ENCODE results near the gene RIPK3.

Gene RIPK3

DNA sequence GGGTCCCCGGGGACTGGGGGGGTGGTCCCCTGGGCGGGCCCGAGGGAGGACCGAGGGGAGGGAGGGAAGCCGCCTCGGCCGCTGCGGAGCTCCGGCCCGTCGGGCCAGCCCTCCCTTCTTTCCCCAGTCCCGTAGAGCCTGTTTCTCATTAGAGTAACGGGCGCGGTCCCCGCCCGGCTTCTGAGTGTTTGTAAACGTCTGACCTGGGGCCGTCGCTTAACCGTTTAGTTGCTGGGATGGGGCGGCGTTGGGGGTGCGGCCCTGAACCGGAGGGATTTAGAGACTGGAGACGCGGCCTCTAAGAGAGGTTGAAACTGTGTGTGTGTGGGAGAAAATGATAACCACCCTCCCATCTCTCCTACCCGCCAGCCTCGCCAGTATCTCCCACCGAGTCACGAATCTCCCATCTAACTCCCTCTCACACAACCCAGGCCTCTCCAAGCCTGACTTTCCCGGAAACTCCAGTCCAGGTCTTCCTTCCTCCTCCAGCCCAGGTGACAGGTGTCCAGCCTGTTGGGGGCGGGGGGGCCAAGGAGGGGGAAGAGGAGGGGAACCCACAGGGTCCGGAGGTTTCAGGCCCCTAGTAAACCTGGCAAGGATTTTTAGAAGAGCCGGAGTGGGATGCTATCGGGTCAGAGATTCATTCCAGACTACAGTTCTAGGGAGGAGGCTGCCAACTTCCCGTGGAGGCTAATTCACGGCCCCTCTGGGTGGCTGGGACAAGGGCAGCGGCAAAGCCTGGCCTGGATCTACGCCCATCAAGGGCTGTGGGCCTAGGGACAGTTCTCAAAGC, 27.1 kb upstream of the RIPK3 start:
- WGBS (ENCODE audit: insufficient coverage), result 4% methylated on average over 18 of the region's 40 CpGs
- DNase-seq, result peak in 2 of 3 donors; percentile 34 to 48
- peak overlapping the region in 6 of 7 experiments; percentile 23 to 69 (median 46) for H3K4me3 ChIP-seq (ENCODE audit: control insufficient read depth in 1 of 7, extremely low read depth in 1 of 7, insufficient read depth in 4 of 7, low read depth in 2 of 7, low read length in 6 of 7)
- POLR2A ChIA-PET, result interaction anchor here (1.0 to 2.4 kb wide), 3 partner anchors 63 to 69 kb away, joined by 4 to 7 read pairs (median 6); partner anchors contain the start of genes CBLN3 and KHNYN
- H3K27me3 ChIP-seq (replicated peaks in 2 of 5; ENCODE audit: control insufficient read depth in 4 of 5, insufficient read depth in 5 of 5, low read length in 4 of 5), result peaks cover 0 to 23% (median 6%) of the 10 kb centered on the region in 5 experiments
- H3K27ac ChIP-seq (ENCODE audit: insufficient read depth in 1 of 2, low read depth in 1 of 2, low read length in 2 of 2, poor library complexity in 1 of 2, severe bottlenecking in 2 of 2), result no peak overlapping the region
- no peaks in the 10 kb centered on the region for H3K36me3 ChIP-seq (ENCODE audit: control insufficient read depth in 4 of 4, insufficient read depth in 4 of 4, low read length in 3 of 4)
- CTCF ChIA-PET, result interaction anchor here (0.7 to 2.3 kb wide), 17 partner anchors 10 to 70 kb away, joined by 3 to 81 read pairs (median 12); partner anchors contain the start of genes ADCY4, CBLN3, KHNYN and NYNRIN
- no peaks in the 10 kb centered on the region for H3K9me3 ChIP-seq (ENCODE audit: control extremely low read depth in 1 of 5, control insufficient read depth in 4 of 5, insufficient read depth in 2 of 5, low read depth in 1 of 5, low read length in 4 of 5)
- peaks cover 0 to 33% (median 32%) of the 10 kb centered on the region in 4 experiments for H3K4me1 ChIP-seq (ENCODE audit: control extremely low read depth in 1 of 4, control insufficient read depth in 4 of 4, insufficient read depth in 4 of 4, low read length in 3 of 4)

DNA sequence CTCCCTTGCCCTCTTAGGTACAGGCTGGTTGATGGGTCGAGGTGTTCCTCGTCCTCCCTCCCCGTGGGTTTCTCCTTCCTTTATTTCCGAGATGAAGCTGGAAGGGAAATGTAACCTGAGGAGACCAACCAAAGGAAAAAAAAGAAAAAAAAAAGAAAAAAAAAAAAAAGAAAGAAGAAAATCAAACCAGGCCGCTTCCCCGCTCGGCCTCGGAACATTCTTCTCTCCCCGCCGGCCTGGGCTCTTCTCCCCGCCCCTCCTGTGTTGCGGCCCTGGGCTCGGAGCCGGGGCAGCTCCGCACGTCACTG, 26.6 kb upstream of the RIPK3 start:
- Histone ChIP-seq H3K27ac (ENCODE audit: insufficient read depth in 1 of 2, low read depth in 1 of 2, low read length in 2 of 2, poor library complexity in 1 of 2, severe bottlenecking in 2 of 2) (no peak overlapping the region), H3K4me1 (ENCODE audit: control extremely low read depth in 1 of 4, control insufficient read depth in 4 of 4, insufficient read depth in 4 of 4, low read length in 3 of 4) (peaks cover 0 to 33% (median 32%) of the 10 kb centered on the region in 4 experiments), H3K27me3 (replicated peaks in 2 of 5; ENCODE audit: control insufficient read depth in 4 of 5, insufficient read depth in 5 of 5, low read length in 4 of 5) (peaks cover 0 to 23% (median 6%) of the 10 kb centered on the region in 5 experiments), H3K36me3 (ENCODE audit: control insufficient read depth in 4 of 4, insufficient read depth in 4 of 4, low read length in 3 of 4) (no peaks in the 10 kb centered on the region), H3K4me3 (ENCODE audit: control insufficient read depth in 1 of 7, extremely low read depth in 1 of 7, insufficient read depth in 4 of 7, low read depth in 2 of 7, low read length in 6 of 7) (peak overlapping the region in 4 of 7 experiments; percentile 23 to 69 (median 57)), H3K9me3 (ENCODE audit: control extremely low read depth in 1 of 5, control insufficient read depth in 4 of 5, insufficient read depth in 2 of 5, low read depth in 1 of 5, low read length in 4 of 5) (no peaks in the 10 kb centered on the region)
- POLR2A ChIA-PET, result interaction anchor here (1.0 to 2.4 kb wide), 3 partner anchors 64 to 70 kb away, joined by 4 to 7 read pairs (median 6); partner anchors contain the start of genes CBLN3 and KHNYN
- WGBS (ENCODE audit: insufficient coverage), result 0% methylated on average over 3 of the region's 16 CpGs
- CTCF ChIA-PET, result interaction anchor here (0.7 to 2.3 kb wide), 22 partner anchors 10 to 124 kb away, joined by 3 to 81 read pairs (median 11); partner anchors contain the start of genes ADCY4, CBLN3, KHNYN and NYNRIN
- no peak for DNase-seq

- Histone ChIP-seq H3K4me3 (ENCODE audit: control insufficient read depth in 1 of 7, extremely low read depth in 1 of 7, insufficient read depth in 4 of 7, low read depth in 2 of 7, low read length in 6 of 7) (peak overlapping the region in 1 of 7 experiments; percentile 69), H3K4me1 (ENCODE audit: control extremely low read depth in 1 of 4, control insufficient read depth in 4 of 4, insufficient read depth in 4 of 4, low read length in 3 of 4) (peaks cover 0 to 33% (median 32%) of the 10 kb centered on the region in 4 experiments), H3K27ac (ENCODE audit: insufficient read depth in 1 of 2, low read depth in 1 of 2, low read length in 2 of 2, poor library complexity in 1 of 2, severe bottlenecking in 2 of 2) (no peak overlapping the region), H3K27me3 (replicated peaks in 2 of 5; ENCODE audit: control insufficient read depth in 4 of 5, insufficient read depth in 5 of 5, low read length in 4 of 5) (peaks cover 0 to 23% (median 6%) of the 10 kb centered on the region in 5 experiments), H3K36me3 (ENCODE audit: control insufficient read depth in 4 of 4, insufficient read depth in 4 of 4, low read length in 3 of 4) (no peaks in the 10 kb centered on the region), H3K9me3 (ENCODE audit: control extremely low read depth in 1 of 5, control insufficient read depth in 4 of 5, insufficient read depth in 2 of 5, low read depth in 1 of 5, low read length in 4 of 5) (no peaks in the 10 kb centered on the region)
- CTCF ChIA-PET, result interaction anchor here (0.7 to 2.3 kb wide), 33 partner anchors 10 to 150 kb away, joined by 3 to 81 read pairs (median 5); partner anchors contain the start of genes ADCY4, CBLN3, KHNYN and MDP1
- WGBS (ENCODE audit: insufficient coverage), result 1% methylated on average over 17 of the region's 28 CpGs
- POLR2A ChIA-PET, result interaction anchor here (0.7 to 2.4 kb wide), 5 partner anchors 24 to 71 kb away, joined by 4 to 8 read pairs (median 6); partner anchors contain the start of genes CBLN3 and KHNYN
- peak; percentile 95 to 98 (median 97) for DNase-seq
These were observed 26.0 kb upstream of the RIPK3 start for GRCh38 chr14:24365600-24366412.

DNA sequence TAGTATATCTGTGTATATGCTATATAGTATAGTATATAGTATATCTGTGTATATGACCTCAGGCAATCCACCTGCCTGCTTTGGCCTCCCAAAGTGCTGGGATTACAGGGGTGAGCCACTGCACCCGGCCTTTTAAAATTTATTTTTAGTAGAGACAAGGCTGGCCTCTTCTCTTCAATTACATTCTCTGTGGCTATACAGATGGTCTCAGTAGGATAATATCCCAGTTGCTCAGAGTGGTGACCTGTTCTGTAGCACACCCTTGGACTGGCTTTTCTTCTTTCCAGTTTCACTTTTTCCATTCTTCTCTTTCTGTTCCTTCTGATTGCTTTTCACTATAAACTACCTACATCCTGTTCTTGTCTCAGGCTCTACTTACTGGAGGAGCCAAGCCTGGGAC, 25.1 kb upstream of the RIPK3 start:
- Histone ChIP-seq H3K4me1 (ENCODE audit: control extremely low read depth in 1 of 4, control insufficient read depth in 4 of 4, insufficient read depth in 4 of 4, low read length in 3 of 4) (peaks cover 0 to 33% (median 32%) of the 10 kb centered on the region in 4 experiments), H3K27ac (ENCODE audit: insufficient read depth in 1 of 2, low read depth in 1 of 2, low read length in 2 of 2, poor library complexity in 1 of 2, severe bottlenecking in 2 of 2) (no peak overlapping the region), H3K27me3 (replicated peaks in 2 of 5; ENCODE audit: control insufficient read depth in 4 of 5, insufficient read depth in 5 of 5, low read length in 4 of 5) (peaks cover 0 to 23% (median 6%) of the 10 kb centered on the region in 5 experiments), H3K4me3 (ENCODE audit: control insufficient read depth in 1 of 7, extremely low read depth in 1 of 7, insufficient read depth in 4 of 7, low read depth in 2 of 7, low read length in 6 of 7) (no peak overlapping the region), H3K9me3 (ENCODE audit: control extremely low read depth in 1 of 5, control insufficient read depth in 4 of 5, insufficient read depth in 2 of 5, low read depth in 1 of 5, low read length in 4 of 5) (peaks cover 0 to 2% (median 0%) of the 10 kb centered on the region in 5 experiments), H3K36me3 (ENCODE audit: control insufficient read depth in 4 of 4, insufficient read depth in 4 of 4, low read length in 3 of 4) (no peaks in the 10 kb centered on the region)
- POLR2A ChIA-PET, result interaction anchor here (2.4 kb wide), 1 partner anchor 65 kb away, joined by 7 read pairs; the partner anchor contains the start of genes CBLN3 and KHNYN
- 83% methylated on average over 1 of the region's 1 CpG for WGBS (ENCODE audit: insufficient coverage)
- no peak for DNase-seq
- CTCF ChIA-PET, result interaction anchor here (0.7 to 2.3 kb wide), 25 partner anchors 11 to 149 kb away, joined by 3 to 81 read pairs (median 10); partner anchors contain the start of genes ADCY4, CBLN3, KHNYN and MDP1

GRCh38 chr14:24363401-24363800, 23.6 kb upstream of the RIPK3 start:
- ChIA-PET CTCF (interaction anchor here (1.0 to 8.8 kb wide), 12 partner anchors 12 to 70 kb away, joined by 3 to 130 read pairs (median 5); partner anchors contain the start of genes ADCY4, CBLN3 and KHNYN), POLR2A (no interaction called here)
- 98% methylated on average over 5 of the region's 5 CpGs for WGBS (ENCODE audit: insufficient coverage)

DNA sequence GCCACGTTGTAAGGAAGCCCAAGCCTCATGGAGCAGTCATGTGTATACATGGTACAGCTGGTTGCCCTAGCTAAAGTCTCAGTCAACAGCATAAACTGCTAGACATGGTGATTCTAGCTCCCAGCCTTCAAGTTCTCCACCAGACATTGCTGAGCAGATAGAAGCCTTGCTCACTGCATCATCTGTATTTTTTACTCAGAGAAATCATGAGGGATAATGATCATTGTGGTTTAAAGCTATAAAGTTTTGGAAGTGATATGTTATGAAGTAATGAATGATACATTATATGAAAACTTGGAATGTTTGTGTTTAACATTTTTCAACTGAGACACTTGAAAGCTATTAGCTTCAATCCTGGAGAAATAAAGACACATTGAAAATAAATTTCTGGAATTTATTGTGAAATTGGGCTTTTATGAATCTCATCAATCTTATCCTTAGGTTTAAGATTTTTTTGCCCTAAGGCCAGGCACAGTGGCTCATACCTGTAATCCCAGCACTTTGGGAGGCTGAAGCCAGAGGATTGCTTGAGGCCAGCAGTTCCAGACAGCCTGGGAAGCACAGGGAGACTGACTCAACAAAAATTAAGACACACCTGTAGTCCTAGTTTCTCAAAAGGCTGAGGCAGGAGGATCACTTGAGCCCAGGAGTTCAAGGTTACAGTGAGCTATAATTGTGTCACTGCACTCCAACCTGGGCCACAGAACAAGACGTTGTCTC, 22.6 kb upstream of the RIPK3 start:
- peaks cover 0 to 17% (median 14%) of the 10 kb centered on the region in 4 experiments for H3K4me1 ChIP-seq (ENCODE audit: control extremely low read depth in 1 of 4, control insufficient read depth in 4 of 4, insufficient read depth in 4 of 4, low read length in 3 of 4)
- no peak overlapping the region for H3K4me3 ChIP-seq (ENCODE audit: control insufficient read depth in 1 of 7, extremely low read depth in 1 of 7, insufficient read depth in 4 of 7, low read depth in 2 of 7, low read length in 6 of 7)
- no peak overlapping the region for H3K27ac ChIP-seq (ENCODE audit: insufficient read depth in 1 of 2, low read depth in 1 of 2, low read length in 2 of 2, poor library complexity in 1 of 2, severe bottlenecking in 2 of 2)
- peaks cover 0 to 16% (median 4%) of the 10 kb centered on the region in 5 experiments for H3K27me3 ChIP-seq (replicated peaks in 2 of 5; ENCODE audit: control insufficient read depth in 4 of 5, insufficient read depth in 5 of 5, low read length in 4 of 5)
- ChIA-PET CTCF (interaction anchor here (0.7 to 8.8 kb wide), 18 partner anchors 9 to 124 kb away, joined by 3 to 130 read pairs (median 4); partner anchors contain the start of genes ADCY4, CBLN3 and KHNYN), POLR2A (interaction anchor here (0.8 to 1.4 kb wide), 2 partner anchors 69 to 77 kb away, joined by 3 to 5 read pairs; no protein-coding TSS in a partner anchor)
- H3K36me3 ChIP-seq (ENCODE audit: control insufficient read depth in 4 of 4, insufficient read depth in 4 of 4, low read length in 3 of 4), result no peaks in the 10 kb centered on the region
- 90% methylated on average over 1 of the region's 2 CpGs for WGBS (ENCODE audit: insufficient coverage)
- no peak for DNase-seq
- H3K9me3 ChIP-seq (ENCODE audit: control extremely low read depth in 1 of 5, control insufficient read depth in 4 of 5, insufficient read depth in 2 of 5, low read depth in 1 of 5, low read length in 4 of 5), result peaks cover 0 to 2% (median 0%) of the 10 kb centered on the region in 5 experiments

More at GRCh38 chr14:24363401-24363800, 23.6 kb upstream of the RIPK3 start:
- H3K27ac ChIP-seq (ENCODE audit: insufficient read depth in 1 of 2, low read depth in 1 of 2, low read length in 2 of 2, poor library complexity in 1 of 2, severe bottlenecking in 2 of 2), result no peak overlapping the region
- no peaks in the 10 kb centered on the region for H3K36me3 ChIP-seq (ENCODE audit: control insufficient read depth in 4 of 4, insufficient read depth in 4 of 4, low read length in 3 of 4)
- H3K27me3 ChIP-seq (replicated peaks in 2 of 5; ENCODE audit: control insufficient read depth in 4 of 5, insufficient read depth in 5 of 5, low read length in 4 of 5), result peaks cover 0 to 23% (median 6%) of the 10 kb centered on the region in 5 experiments
- no peak for DNase-seq
- H3K4me1 ChIP-seq (ENCODE audit: control extremely low read depth in 1 of 4, control insufficient read depth in 4 of 4, insufficient read depth in 4 of 4, low read length in 3 of 4), result peaks cover 0 to 27% (median 22%) of the 10 kb centered on the region in 4 experiments
- no peak overlapping the region for H3K4me3 ChIP-seq (ENCODE audit: control insufficient read depth in 1 of 7, extremely low read depth in 1 of 7, insufficient read depth in 4 of 7, low read depth in 2 of 7, low read length in 6 of 7)
- H3K9me3 ChIP-seq (ENCODE audit: control extremely low read depth in 1 of 5, control insufficient read depth in 4 of 5, insufficient read depth in 2 of 5, low read depth in 1 of 5, low read length in 4 of 5), result peaks cover 0 to 2% (median 0%) of the 10 kb centered on the region in 5 experiments
